MM.1S (cell line): ENCODE measurements around the gene TIMM21.

ENCODE experiments used
- DNase-seq: peaks from one replicate; pipeline ENCODE4 v3.0.0-alpha.2; 2015
- H2AFZ ChIP-seq: fragments of 300-600 bp; sonication (generic); 2 replicates; pipeline ENCODE4 v1.6.0; 2016; ENCODE audit warnings: antibody characterized with exemption, low read length
- H3F3A ChIP-seq: fragments of 300-600 bp; sonication (generic); 2 replicates; pipeline ENCODE4 v1.6.1; 2016; ENCODE audit warnings: mild to moderate bottlenecking, antibody characterized with exemption, low read length, moderate library complexity, mixed read lengths; ENCODE audit not compliant: insufficient read depth
- H3K27ac ChIP-seq: fragments of 300-600 bp; sonication (generic); 2 replicates; pipeline ENCODE4 v1.5.1; 2016; ENCODE audit warnings: mild to moderate bottlenecking, low read length
- H3K27me3 ChIP-seq: fragments of 300-600 bp; sonication (generic); replicated peaks from 2 replicates; pipeline ENCODE4 v1.6.0; 2016; ENCODE audit warnings: low read length; ENCODE audit not compliant: insufficient read depth
- H3K36me3 ChIP-seq: fragments of 300-600 bp; sonication (generic); replicated peaks from 2 replicates; pipeline ENCODE4 v1.6.1; 2016; ENCODE audit warnings: mild to moderate bottlenecking, low read length, mixed read lengths; ENCODE audit not compliant: insufficient read depth
- H3K4me1 ChIP-seq: fragments of 300-600 bp; sonication (generic); 2 replicates; pipeline ENCODE4 v1.6.1; 2016; ENCODE audit warnings: low read length, mixed read lengths
- H3K4me2 ChIP-seq: fragments of 300-600 bp; sonication (generic); 2 replicates; pipeline ENCODE4 v1.6.0; 2016; ENCODE audit warnings: low read depth, low read length
- H3K4me3 ChIP-seq: fragments of 300-600 bp; sonication (generic); 2 replicates; pipeline ENCODE4 v1.5.1; 2016; ENCODE audit warnings: low read length, mixed read lengths
- H3K79me2 ChIP-seq: fragments of 300-600 bp; sonication (generic); 2 replicates; pipeline ENCODE4 v1.6.1; 2016; ENCODE audit warnings: mixed run types, low read length, mixed read lengths
- H3K9ac ChIP-seq: fragments of 300-600 bp; sonication (generic); 2 replicates; pipeline ENCODE4 v1.6.1; 2016; ENCODE audit warnings: low read length, mixed read lengths
- H3K9me2 ChIP-seq: fragments of 300-600 bp; sonication (generic); replicated peaks from 2 replicates; pipeline ENCODE4 v1.6.1; 2016; ENCODE audit warnings: mild to moderate bottlenecking, low read length, mixed read lengths; ENCODE audit not compliant: insufficient read depth
- H3K9me3 ChIP-seq: fragments of 300-600 bp; sonication (generic); replicated peaks from 2 replicates; pipeline ENCODE4 v1.6.1; 2016; ENCODE audit warnings: mild to moderate bottlenecking, low read length, mixed read lengths; ENCODE audit not compliant: insufficient read depth
- H4K20me1 ChIP-seq: fragments of 300-600 bp; sonication (generic); 2 replicates; pipeline ENCODE4 v1.6.1; 2016; ENCODE audit warnings: mild to moderate bottlenecking, low read length, moderate library complexity, mixed read lengths; ENCODE audit not compliant: insufficient read depth
- EZH2 ChIP-seq: fragments of 300-600 bp; sonication (generic); optimal IDR thresholded peaks from 2 replicates; pipeline ENCODE3; 2017; ENCODE audit warnings: low read depth, mild to moderate bottlenecking, antibody characterized with exemption, low read length, mixed read lengths
- EZH2phosphoT487 ChIP-seq: fragments of 300-600 bp; sonication (generic); IDR thresholded peaks from 2 replicates; pipeline ENCODE4 v1.6.1; 2018; ENCODE audit warnings: antibody characterized with exemption, low read length
- TF ChIP-seq, protein P1 (sequence below): fragments of 300-600 bp; sonication (generic); IDR thresholded peaks from 2 replicates; pipeline ENCODE4 v1.5.1; 2016; ENCODE audit warnings: antibody characterized with exemption, low read length, mixed read lengths

Gene TIMM21

DNA sequence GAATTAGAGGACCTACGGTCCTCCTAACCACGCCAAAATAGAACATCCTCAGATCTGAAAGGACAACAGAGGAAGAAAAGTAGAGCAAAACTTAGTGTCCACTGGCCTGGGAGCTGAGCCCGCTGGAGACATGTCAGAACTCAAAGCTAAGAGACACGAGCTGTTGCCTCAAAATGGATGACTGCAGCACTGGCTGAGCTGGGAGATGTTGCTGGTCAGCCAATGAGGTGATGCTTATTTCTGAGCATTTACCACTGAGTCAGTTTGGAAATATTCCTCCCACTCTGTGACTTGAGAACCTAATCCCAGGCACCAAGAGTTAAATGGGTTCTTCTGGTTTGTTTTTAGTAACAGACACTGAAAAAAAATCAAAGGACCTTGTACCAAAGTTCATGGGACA, 33.3 kb upstream of the TIMM21 start:
- no peaks in the 10 kb centered on the region for H3K36me3 ChIP-seq
- H4K20me1 ChIP-seq: no peaks in the 10 kb centered on the region
- TF ChIP-seq, protein P1, sequence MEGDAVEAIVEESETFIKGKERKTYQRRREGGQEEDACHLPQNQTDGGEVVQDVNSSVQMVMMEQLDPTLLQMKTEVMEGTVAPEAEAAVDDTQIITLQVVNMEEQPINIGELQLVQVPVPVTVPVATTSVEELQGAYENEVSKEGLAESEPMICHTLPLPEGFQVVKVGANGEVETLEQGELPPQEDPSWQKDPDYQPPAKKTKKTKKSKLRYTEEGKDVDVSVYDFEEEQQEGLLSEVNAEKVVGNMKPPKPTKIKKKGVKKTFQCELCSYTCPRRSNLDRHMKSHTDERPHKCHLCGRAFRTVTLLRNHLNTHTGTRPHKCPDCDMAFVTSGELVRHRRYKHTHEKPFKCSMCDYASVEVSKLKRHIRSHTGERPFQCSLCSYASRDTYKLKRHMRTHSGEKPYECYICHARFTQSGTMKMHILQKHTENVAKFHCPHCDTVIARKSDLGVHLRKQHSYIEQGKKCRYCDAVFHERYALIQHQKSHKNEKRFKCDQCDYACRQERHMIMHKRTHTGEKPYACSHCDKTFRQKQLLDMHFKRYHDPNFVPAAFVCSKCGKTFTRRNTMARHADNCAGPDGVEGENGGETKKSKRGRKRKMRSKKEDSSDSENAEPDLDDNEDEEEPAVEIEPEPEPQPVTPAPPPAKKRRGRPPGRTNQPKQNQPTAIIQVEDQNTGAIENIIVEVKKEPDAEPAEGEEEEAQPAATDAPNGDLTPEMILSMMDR: no peak
- TF ChIP-seq EZH2 (no peak), EZH2phosphoT487 (no peak)
- H2AFZ ChIP-seq: no peak overlapping the region
- peaks cover 7% of the 10 kb centered on the region; the same call in 1 of the 2 replicates for H3K4me1 ChIP-seq
- H3F3A ChIP-seq: no peaks in the 10 kb centered on the region
- no peaks in the 10 kb centered on the region for H3K9me3 ChIP-seq
- no peak overlapping the region for H3K27ac ChIP-seq
- H3K4me3 ChIP-seq: no peak overlapping the region
- H3K79me2 ChIP-seq: no peaks in the 10 kb centered on the region
- H3K9ac ChIP-seq: no peak overlapping the region
- DNase-seq: no peak
- H3K27me3 ChIP-seq: no peaks in the 10 kb centered on the region
- H3K4me2 ChIP-seq: no peak overlapping the region
- no peaks in the 10 kb centered on the region for H3K9me2 ChIP-seq

DNA sequence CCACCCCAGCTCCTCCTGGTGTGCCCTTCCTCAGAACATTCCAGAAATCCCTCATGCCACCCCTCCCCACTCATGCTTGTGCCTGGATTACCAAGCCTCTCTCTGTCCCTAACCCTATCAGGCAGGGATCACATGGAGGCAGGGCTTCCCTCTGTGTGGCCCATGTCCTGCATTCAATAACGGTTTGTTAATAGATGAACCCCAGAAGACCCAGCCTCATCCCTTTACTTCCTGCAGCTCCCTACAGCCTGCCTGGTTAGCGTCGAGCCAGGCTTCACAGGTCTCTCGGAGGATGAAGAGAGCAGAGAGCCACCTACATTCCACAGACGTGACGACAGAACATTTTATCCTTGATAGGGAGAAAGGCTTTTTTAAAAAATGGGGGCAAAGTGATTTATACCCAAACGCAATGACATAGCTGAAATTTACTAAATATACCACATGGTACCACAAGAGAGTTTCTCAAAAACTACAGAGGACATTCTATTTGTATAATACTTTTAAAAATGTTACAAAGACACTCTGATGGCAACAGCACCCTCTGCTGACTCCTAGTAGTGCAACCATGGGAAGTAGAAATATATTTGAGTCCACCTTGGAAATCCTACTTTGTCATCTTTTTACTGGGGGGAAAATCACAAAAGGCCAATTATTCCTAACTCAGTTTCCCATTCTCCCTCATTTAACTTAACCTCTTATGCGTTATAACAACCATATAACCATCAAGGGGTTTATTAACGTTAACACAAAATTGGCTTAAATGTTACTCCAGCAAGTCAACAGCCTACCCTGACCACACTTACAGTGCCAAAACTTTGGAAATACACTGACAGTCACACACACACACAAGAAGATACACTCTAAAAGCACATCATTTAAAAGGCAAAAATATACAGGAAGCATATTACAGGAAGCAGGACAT, 31.4 kb upstream of the TIMM21 start:
- Histone ChIP-seq H3F3A (no peaks in the 10 kb centered on the region), H3K27ac (no peak overlapping the region), H3K27me3 (no peaks in the 10 kb centered on the region), H3K4me1 (peaks cover 7% of the 10 kb centered on the region; the same call in 1 of the 2 replicates), H3K9ac (no peak overlapping the region), H3K79me2 (no peaks in the 10 kb centered on the region), H3K4me3 (no peak overlapping the region), H2AFZ (no peak overlapping the region), H3K4me2 (no peak overlapping the region), H3K9me2 (no peaks in the 10 kb centered on the region), H3K9me3 (no peaks in the 10 kb centered on the region), H4K20me1 (no peaks in the 10 kb centered on the region), H3K36me3 (no peaks in the 10 kb centered on the region)
- DNase-seq: peak; percentile 33
- TF ChIP-seq EZH2: no peak
- TF ChIP-seq, protein P1: peak; percentile 57

DNA sequence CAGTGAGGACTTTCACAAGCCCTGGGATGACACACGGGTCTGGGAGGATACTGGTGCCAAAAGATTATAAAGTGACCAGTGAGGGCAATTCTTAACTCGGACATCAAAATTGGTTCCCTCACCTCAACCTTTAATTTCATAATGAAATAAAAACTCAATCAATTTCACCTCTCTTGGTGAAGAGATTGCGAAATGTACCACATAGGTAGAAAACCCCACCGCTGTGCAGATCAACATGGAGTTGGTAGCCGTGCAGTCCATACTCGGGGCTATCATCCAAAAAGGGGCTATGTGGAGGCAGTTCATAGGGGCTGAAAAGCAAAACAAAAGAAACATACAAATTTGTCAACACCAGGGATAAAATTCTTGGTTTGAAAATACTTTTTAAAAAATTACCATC, 25.1 kb upstream of the TIMM21 start:
- H3K4me3 ChIP-seq: no peak overlapping the region
- H3K4me1 ChIP-seq: no peaks in the 10 kb centered on the region
- no peaks in the 10 kb centered on the region for H3K9me2 ChIP-seq
- H2AFZ ChIP-seq: no peak overlapping the region
- no peaks in the 10 kb centered on the region for H3K27me3 ChIP-seq
- H3K9me3 ChIP-seq: no peaks in the 10 kb centered on the region
- H3K36me3 ChIP-seq: no peaks in the 10 kb centered on the region
- no peak overlapping the region for H3K4me2 ChIP-seq
- no peak overlapping the region for H3K27ac ChIP-seq
- no peaks in the 10 kb centered on the region for H3F3A ChIP-seq
- TF ChIP-seq EZH2phosphoT487 (no peak), EZH2 (no peak)
- TF ChIP-seq, protein P1: no peak
- H3K9ac ChIP-seq: no peak overlapping the region
- no peaks in the 10 kb centered on the region for H4K20me1 ChIP-seq
- DNase-seq: no peak
- H3K79me2 ChIP-seq: no peaks in the 10 kb centered on the region
